Measurements from ENCODE around the gene EGLN3. TPM values are rescaled to one million over a fixed set of nuclear protein-coding genes. Genes with fewer than 3 reads are reported as not detected.
"Not testable (repeated sequence)": the region's sequence is repeated elsewhere in the genome, so short reads cannot be mapped to it uniquely, and the experiment has no call there.

EGLN3 gene
- total and polyA plus RNA-seq, 4 donors: 0.33 to 46.7 (median 19.8) TPM

DNA sequence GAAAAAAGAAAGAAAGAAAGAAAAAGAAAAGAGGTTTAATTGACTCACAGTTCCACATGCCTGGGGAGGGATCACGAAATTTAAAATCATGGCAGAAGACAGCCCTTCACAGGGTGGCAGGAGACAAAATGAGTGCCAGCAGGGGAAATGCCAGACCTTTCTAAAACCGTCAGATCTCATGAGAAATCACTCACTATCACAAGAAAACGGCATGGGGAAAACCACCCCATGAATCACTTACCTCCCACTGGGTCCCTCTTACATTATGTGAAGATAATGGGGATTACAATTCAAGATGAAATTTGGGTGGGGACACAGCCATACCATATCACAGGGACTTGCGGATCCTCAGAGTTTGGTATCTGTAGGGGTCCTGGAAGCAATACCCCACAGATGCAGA is 16.3 kb upstream of the EGLN3 start:
- no peak overlapping the region for H3K27ac ChIP-seq (ENCODE audit: low read depth in 1 of 2, low read length in 2 of 2)
- DNase-seq: no peak
- 59 to 64% methylated on average over 3 to 4 of the region's 4 CpGs for WGBS, 2 donors
- H3K4me1 ChIP-seq (ENCODE audit: control insufficient read depth in 1 of 2, insufficient read depth in 2 of 2, low read length in 2 of 2): no peaks in the 10 kb centered on the region
- intact Hi-C loops (cut with DNase I): no loop called here
- no peaks in the 10 kb centered on the region for H3K27me3 ChIP-seq (ENCODE audit: control insufficient read depth in 1 of 2, insufficient read depth in 2 of 2, low read length in 1 of 2)
- ATAC-seq (ENCODE audit: low FRiP score): no peak
- H3K4me3 ChIP-seq (ENCODE audit: low read length in 2 of 2): no peak overlapping the region
- no peaks in the 10 kb centered on the region for H3K36me3 ChIP-seq (ENCODE audit: control insufficient read depth in 1 of 2, insufficient read depth in 2 of 2, low read length in 1 of 2)
- no peaks in the 10 kb centered on the region for H3K9me3 ChIP-seq (ENCODE audit: control insufficient read depth, low read length)

GRCh38 chr14:33966276-33966675 is 15.4 kb upstream of the EGLN3 start:
- Histone ChIP-seq H3K4me3 (ENCODE audit: low read length in 2 of 2) (no peak overlapping the region), H3K9me3 (ENCODE audit: control insufficient read depth, low read length) (no peaks in the 10 kb centered on the region), H3K36me3 (ENCODE audit: control insufficient read depth in 1 of 2, insufficient read depth in 2 of 2, low read length in 1 of 2) (no peaks in the 10 kb centered on the region), H3K27me3 (ENCODE audit: control insufficient read depth in 1 of 2, insufficient read depth in 2 of 2, low read length in 1 of 2) (no peaks in the 10 kb centered on the region), H3K27ac (ENCODE audit: low read depth in 1 of 2, low read length in 2 of 2) (no peak overlapping the region), H3K4me1 (ENCODE audit: control insufficient read depth in 1 of 2, insufficient read depth in 2 of 2, low read length in 2 of 2) (no peaks in the 10 kb centered on the region)
- DNase-seq (no peak), ATAC-seq (ENCODE audit: low FRiP score) (no peak)
- WGBS, 2 donors: 78% methylated on average over 6 of the region's 6 CpGs
- intact Hi-C loops (cut with DNase I): no loop called here

DNA sequence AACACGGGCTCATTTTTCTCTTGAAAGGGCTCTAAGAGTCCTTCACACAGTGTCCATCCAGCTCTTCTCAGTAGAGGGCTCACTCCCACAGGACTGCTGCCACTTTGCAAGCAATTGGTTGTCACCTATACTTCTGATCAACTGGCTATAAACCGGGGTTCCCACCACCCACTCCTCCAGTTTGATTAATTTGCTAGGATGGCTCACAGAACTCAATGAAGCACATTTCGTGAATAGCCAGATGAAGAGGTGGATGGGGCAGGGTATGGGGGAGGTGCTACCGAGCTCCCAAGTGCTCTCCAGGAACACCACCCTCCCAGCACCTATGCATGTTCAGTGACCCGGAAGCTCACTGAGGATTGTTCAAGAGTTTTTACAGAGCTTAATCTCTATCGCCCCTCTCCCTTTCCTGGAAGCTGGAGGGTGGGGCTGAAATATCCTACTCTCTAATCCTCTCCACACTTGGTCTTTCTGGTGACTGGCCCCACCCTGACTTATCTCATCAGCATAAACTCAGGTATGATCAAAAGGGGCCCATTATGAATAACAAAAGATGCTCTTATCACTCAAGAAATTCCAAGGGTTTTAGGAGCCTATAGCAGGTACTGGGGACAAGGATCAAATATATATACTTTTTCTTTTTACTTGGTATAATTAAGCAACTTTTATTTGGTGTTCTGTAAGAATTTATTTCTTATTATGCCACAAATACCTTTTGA is 13.9 kb upstream of the EGLN3 start:
- intact Hi-C loops (cut with DNase I): no loop called here
- no peak overlapping the region for H3K27ac ChIP-seq (ENCODE audit: low read depth in 1 of 2, low read length in 2 of 2)
- no peak for DNase-seq
- ATAC-seq (ENCODE audit: low FRiP score): no peak
- 88 to 91% methylated on average over 6 of the region's 6 CpGs for WGBS, 2 donors
- no peaks in the 10 kb centered on the region for H3K4me1 ChIP-seq (ENCODE audit: control insufficient read depth in 1 of 2, insufficient read depth in 2 of 2, low read length in 2 of 2)
- no peaks in the 10 kb centered on the region for H3K36me3 ChIP-seq (ENCODE audit: control insufficient read depth in 1 of 2, insufficient read depth in 2 of 2, low read length in 1 of 2)
- no peak overlapping the region for H3K4me3 ChIP-seq (ENCODE audit: low read length in 2 of 2)
- H3K27me3 ChIP-seq (ENCODE audit: control insufficient read depth in 1 of 2, insufficient read depth in 2 of 2, low read length in 1 of 2): no peaks in the 10 kb centered on the region
- H3K9me3 ChIP-seq (ENCODE audit: control insufficient read depth, low read length): no peaks in the 10 kb centered on the region

DNA sequence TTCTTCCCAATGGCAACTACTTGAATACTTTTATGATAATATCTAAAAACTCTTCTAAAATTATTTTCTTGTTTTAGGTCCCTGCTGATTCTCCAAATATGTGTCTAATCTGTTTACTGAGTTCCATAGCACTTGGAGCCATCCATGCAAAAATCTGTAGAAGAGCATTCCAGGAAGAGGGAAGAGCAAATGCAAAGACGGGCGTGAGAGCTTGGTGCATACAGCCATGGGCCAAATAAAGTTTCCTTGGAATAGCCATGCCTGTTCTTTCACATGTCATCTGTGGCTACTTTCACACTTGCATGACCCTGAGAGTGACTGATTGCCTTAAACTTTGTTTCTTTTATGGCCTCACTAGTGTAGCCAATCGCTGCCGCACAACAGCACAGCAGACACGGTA is 13.0 kb upstream of the EGLN3 start:
- ATAC-seq (ENCODE audit: low FRiP score) (no peak), DNase-seq (no peak)
- no peaks in the 10 kb centered on the region for H3K36me3 ChIP-seq (ENCODE audit: control insufficient read depth in 1 of 2, insufficient read depth in 2 of 2, low read length in 1 of 2)
- 92 to 94% methylated on average over 5 of the region's 5 CpGs for WGBS, 2 donors
- H3K4me1 ChIP-seq (ENCODE audit: control insufficient read depth in 1 of 2, insufficient read depth in 2 of 2, low read length in 2 of 2): no peaks in the 10 kb centered on the region
- H3K27ac ChIP-seq (ENCODE audit: low read depth in 1 of 2, low read length in 2 of 2): no peak overlapping the region
- intact Hi-C loops (cut with DNase I): no loop called here
- H3K9me3 ChIP-seq (ENCODE audit: control insufficient read depth, low read length): no peaks in the 10 kb centered on the region
- H3K4me3 ChIP-seq (ENCODE audit: low read length in 2 of 2): no peak overlapping the region
- peaks cover 0 to under 1% of the 10 kb centered on the region in 2 donors for H3K27me3 ChIP-seq (ENCODE audit: control insufficient read depth in 1 of 2, insufficient read depth in 2 of 2, low read length in 1 of 2)

DNA sequence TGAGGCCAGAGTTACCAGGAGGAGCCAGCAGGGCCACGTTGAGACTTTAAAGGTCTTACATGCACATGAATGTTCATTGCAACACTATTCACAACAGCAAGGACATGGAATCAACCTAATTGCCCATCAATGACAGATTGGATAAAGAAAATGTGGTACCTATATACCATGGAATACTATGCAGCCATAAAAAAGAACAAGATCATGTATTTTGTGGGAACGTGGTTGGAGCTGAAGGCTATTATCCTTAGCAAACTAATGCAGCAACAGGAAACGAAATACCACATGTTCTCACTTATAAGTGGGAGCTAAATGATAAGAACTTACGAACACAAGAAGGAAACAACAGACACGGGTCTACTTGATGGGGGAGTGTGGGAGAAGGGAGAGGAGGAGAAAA is 11.6 kb upstream of the EGLN3 start:
- H3K4me3 ChIP-seq (ENCODE audit: low read length in 2 of 2); H3K27ac ChIP-seq (ENCODE audit: low read depth in 1 of 2, low read length in 2 of 2); H3K36me3 ChIP-seq (ENCODE audit: control insufficient read depth in 1 of 2, insufficient read depth in 2 of 2, low read length in 1 of 2); H3K4me1 ChIP-seq (ENCODE audit: control insufficient read depth in 1 of 2, insufficient read depth in 2 of 2, low read length in 2 of 2); H3K27me3 ChIP-seq (ENCODE audit: control insufficient read depth in 1 of 2, insufficient read depth in 2 of 2, low read length in 1 of 2); H3K9me3 ChIP-seq (ENCODE audit: control insufficient read depth, low read length); DNase-seq; ATAC-seq (ENCODE audit: low FRiP score); intact Hi-C loops (cut with DNase I): not testable (repeated sequence)
- WGBS, 2 donors: 76 to 79% methylated on average over 5 of the region's 5 CpGs

DNA sequence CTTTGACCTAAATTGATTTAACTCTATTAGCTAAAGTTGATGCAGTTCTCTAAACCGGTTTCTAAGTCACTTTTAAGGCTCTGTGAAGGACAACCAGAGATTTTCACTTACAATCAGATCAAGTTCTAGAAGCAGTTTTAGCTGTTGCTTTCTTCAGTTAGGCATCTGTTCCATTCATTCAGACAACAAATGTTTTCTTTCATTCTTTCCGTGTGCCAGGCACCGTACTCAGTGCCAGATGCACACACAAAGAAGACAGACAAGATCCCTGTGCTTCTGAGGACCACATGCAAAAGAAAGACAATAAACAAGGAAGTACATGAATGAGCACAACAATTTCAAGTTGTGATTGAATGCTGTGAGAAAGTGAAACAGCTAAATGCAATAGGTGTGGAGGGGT is 11.1 kb upstream of the EGLN3 start:
- Histone ChIP-seq H3K4me3 (ENCODE audit: low read length in 2 of 2) (no peak overlapping the region), H3K9me3 (ENCODE audit: control insufficient read depth, low read length) (no peaks in the 10 kb centered on the region), H3K27ac (ENCODE audit: low read depth in 1 of 2, low read length in 2 of 2) (no peak overlapping the region), H3K4me1 (ENCODE audit: control insufficient read depth in 1 of 2, insufficient read depth in 2 of 2, low read length in 2 of 2) (no peaks in the 10 kb centered on the region), H3K27me3 (ENCODE audit: control insufficient read depth in 1 of 2, insufficient read depth in 2 of 2, low read length in 1 of 2) (peaks cover 0 to 1% of the 10 kb centered on the region in 2 donors), H3K36me3 (ENCODE audit: control insufficient read depth in 1 of 2, insufficient read depth in 2 of 2, low read length in 1 of 2) (no peaks in the 10 kb centered on the region)
- WGBS, 2 donors: 46 to 52% methylated on average over 3 of the region's 3 CpGs
- intact Hi-C loops (cut with DNase I): no loop called here
- no peak for ATAC-seq (ENCODE audit: low FRiP score)
- no peak for DNase-seq

GRCh38 chr14:33959692-33960151 is 8.8 kb upstream of the EGLN3 start:
- 82 to 83% methylated on average over 4 of the region's 4 CpGs for WGBS, 2 donors

DNA sequence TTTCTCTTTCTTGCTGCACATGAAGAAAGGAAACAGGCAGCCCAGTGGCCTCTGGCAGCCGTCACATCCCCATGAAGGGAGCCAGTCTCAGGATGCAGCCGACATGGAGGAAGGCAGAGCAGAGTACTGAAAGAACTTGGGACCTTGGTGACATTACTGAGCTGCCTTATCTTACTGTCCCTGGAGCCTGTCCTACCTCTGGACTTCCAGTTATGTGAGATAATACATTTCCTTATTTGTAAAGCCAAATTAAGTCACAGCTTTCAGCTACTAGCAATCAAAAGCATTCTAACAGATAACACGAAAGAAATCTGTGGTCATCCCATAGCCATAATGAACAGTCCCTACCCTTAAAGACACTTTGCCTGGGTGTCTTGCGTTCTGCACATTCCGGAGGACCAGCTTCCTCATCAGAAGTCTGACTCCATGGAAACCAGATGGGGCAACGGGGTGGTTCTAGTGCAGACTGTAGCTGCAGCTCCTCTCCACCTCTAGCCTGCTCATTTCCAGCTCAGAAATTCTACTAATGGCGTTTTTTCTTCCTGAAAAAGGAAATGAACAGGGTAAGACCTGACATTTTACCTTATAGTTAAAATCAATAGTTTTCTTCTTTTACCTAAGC is 7.8 kb upstream of the EGLN3 start:
- Histone ChIP-seq H3K27ac (ENCODE audit: low read depth in 1 of 2, low read length in 2 of 2) (no peak overlapping the region), H3K36me3 (ENCODE audit: control insufficient read depth in 1 of 2, insufficient read depth in 2 of 2, low read length in 1 of 2) (no peaks in the 10 kb centered on the region), H3K27me3 (ENCODE audit: control insufficient read depth in 1 of 2, insufficient read depth in 2 of 2, low read length in 1 of 2) (peaks cover 0 to 1% of the 10 kb centered on the region in 2 donors), H3K4me1 (ENCODE audit: control insufficient read depth in 1 of 2, insufficient read depth in 2 of 2, low read length in 2 of 2) (no peaks in the 10 kb centered on the region), H3K9me3 (ENCODE audit: control insufficient read depth, low read length) (no peaks in the 10 kb centered on the region), H3K4me3 (ENCODE audit: low read length in 2 of 2) (no peak overlapping the region)
- intact Hi-C loops (cut with DNase I): loop anchor here in 1 of 2 donors (10.0 kb wide), 1 partner anchor 114 kb away; no protein-coding TSS in a partner anchor
- 89 to 91% methylated on average over 7 of the region's 7 CpGs for WGBS, 2 donors
- ATAC-seq (ENCODE audit: low FRiP score): no peak
- DNase-seq: no peak

More at GRCh38 chr14:33959692-33960151, 8.8 kb upstream of the EGLN3 start:
- no peaks in the 10 kb centered on the region for H3K36me3 ChIP-seq (ENCODE audit: control insufficient read depth in 1 of 2, insufficient read depth in 2 of 2, low read length in 1 of 2)
- H3K9me3 ChIP-seq (ENCODE audit: control insufficient read depth, low read length): no peaks in the 10 kb centered on the region
- peaks cover 0 to 1% of the 10 kb centered on the region in 2 donors for H3K27me3 ChIP-seq (ENCODE audit: control insufficient read depth in 1 of 2, insufficient read depth in 2 of 2, low read length in 1 of 2)
- H3K4me3 ChIP-seq (ENCODE audit: low read length in 2 of 2): no peak overlapping the region
- intact Hi-C loops (cut with DNase I): loop anchor here in 1 of 2 donors (10.0 kb wide), 1 partner anchor 115 kb away; no protein-coding TSS in a partner anchor
- no peaks in the 10 kb centered on the region for H3K4me1 ChIP-seq (ENCODE audit: control insufficient read depth in 1 of 2, insufficient read depth in 2 of 2, low read length in 2 of 2)
- ATAC-seq (ENCODE audit: low FRiP score) (no peak), DNase-seq (no peak)
- no peak overlapping the region for H3K27ac ChIP-seq (ENCODE audit: low read depth in 1 of 2, low read length in 2 of 2)

DNA sequence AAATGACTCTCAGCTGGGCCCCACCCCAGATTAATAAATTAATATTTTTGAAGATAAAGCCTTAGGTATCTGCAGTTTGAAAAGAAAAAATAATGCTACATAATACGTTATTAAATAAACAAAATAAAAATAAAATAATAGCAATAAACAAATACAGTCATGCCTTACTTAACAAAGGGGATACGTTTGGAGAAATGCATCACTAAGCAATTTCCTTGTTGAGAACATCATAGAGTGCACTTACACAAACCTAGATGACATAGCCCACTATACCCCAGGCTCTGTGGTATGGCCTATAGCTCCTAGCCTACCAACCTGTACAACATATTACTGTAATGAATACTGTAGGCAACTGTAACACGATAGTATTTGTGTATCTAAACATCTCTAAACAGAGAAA is 7.1 kb upstream of the EGLN3 start:
- DNase-seq (no peak), ATAC-seq (ENCODE audit: low FRiP score) (no peak)
- no peaks in the 10 kb centered on the region for H3K36me3 ChIP-seq (ENCODE audit: control insufficient read depth in 1 of 2, insufficient read depth in 2 of 2, low read length in 1 of 2)
- WGBS, 2 donors: 76 to 77% methylated on average over 3 of the region's 3 CpGs
- H3K4me3 ChIP-seq (ENCODE audit: low read length in 2 of 2): no peak overlapping the region
- no peaks in the 10 kb centered on the region for H3K9me3 ChIP-seq (ENCODE audit: control insufficient read depth, low read length)
- H3K4me1 ChIP-seq (ENCODE audit: control insufficient read depth in 1 of 2, insufficient read depth in 2 of 2, low read length in 2 of 2): no peaks in the 10 kb centered on the region
- H3K27ac ChIP-seq (ENCODE audit: low read depth in 1 of 2, low read length in 2 of 2): no peak overlapping the region
- intact Hi-C loops (cut with DNase I): loop anchor here in 1 of 2 donors (10.0 kb wide), 1 partner anchor 113 kb away; no protein-coding TSS in a partner anchor
- H3K27me3 ChIP-seq (ENCODE audit: control insufficient read depth in 1 of 2, insufficient read depth in 2 of 2, low read length in 1 of 2): peaks cover 0 to 1% of the 10 kb centered on the region in 2 donors
